OCI-M2 (cell line): Measurements from ENCODE around the gene PDE5A.
"Not testable (repeated sequence)": the region's sequence is repeated elsewhere in the genome, so short reads cannot be mapped to it uniquely, and the experiment has no call there.

Experiments
- DNase-seq: peaks from one replicate; lab custom pipeline; 2025; ENCODE audit not compliant: unreplicated experiment; lab: John Stamatoyannopoulos, UW

The PDE5A gene

DNA sequence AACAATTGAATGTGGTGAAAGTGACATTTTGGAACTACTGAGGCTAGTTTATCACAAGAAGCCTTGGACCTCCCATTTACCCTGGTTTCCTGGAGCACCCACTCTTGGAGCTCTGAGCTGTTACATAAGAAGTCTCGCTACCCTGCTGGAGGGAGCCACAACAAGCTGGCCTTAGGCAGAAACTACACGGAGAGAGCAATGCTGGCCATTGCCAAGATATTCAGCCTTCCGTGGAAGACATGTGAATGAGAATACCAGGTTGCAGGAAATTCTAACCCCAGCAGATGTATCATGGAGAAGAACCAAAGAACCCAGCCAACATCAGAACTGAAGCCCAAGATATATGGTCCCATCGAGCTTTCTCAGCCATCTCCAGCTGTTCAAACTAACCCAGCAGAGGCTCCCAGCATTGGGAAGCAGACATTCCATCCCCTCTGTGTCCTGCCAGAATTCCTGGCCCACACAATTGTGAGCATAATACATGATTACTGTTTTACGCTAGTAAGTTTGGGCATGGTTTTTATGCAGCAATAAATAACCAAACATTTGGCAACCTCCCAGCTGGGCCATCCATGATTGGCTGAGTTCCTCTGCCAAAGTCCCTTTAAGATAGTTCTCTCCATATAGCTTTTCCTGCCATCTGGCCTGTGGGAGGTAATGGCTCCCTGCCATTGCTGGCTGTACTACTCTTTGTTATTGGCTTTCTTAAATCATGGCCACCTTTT is 17.9 kb upstream of the PDE5A start:
- no peak for DNase-seq

GRCh38 chr4:119643306-119644042 is 14.9 kb upstream of the PDE5A start:
- DNase-seq = no peak

- DNase-seq = no peak
These were observed 13.2 kb upstream of the PDE5A start for GRCh38 chr4:119641765-119642164.

DNA sequence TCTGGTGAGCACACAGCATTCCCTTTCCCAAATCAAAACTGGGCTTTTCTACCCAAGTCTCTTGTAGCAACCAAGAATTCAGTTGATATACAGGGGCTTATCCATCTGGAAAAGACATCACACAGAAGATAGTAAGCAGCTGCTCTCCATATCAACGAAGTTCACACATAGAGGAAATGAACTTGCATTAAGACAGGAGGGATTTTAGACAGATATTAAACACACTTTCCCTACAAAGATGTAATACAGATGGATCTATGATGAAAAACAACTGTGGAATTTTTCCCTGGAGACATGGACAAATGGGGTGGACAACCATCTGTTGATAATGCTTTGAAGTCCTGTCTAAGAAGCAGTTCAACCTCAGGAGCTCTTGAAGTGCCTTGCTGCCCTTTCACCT is 9.8 kb upstream of the PDE5A start:
- DNase-seq = no peak

- not testable (repeated sequence) for DNase-seq
These were observed 8.2 kb upstream of the PDE5A start for GRCh38 chr4:119636851-119637250.

DNA sequence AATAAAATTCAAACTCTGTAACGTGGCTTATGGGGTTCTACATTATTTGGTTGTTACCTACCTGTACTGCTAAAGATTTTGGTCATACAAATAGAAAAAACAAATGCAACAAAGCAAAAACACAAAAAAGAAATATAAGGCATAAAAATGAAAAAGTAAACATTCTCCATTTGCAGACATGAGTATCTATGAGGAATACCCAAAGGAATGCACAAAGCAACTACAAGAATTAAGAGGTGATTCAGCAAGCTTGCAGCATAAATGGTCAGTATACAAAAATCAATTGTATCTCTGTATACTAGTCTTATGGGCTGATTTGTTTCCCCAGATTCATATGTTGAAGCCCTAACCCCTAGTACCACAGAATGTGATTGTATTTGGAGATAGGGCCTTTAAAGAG is 3.6 kb upstream of the PDE5A start:
- no peak for DNase-seq

GRCh38 chr4:119629142-119629471 is 503 bp upstream of the PDE5A start:
- no peak for DNase-seq

DNA sequence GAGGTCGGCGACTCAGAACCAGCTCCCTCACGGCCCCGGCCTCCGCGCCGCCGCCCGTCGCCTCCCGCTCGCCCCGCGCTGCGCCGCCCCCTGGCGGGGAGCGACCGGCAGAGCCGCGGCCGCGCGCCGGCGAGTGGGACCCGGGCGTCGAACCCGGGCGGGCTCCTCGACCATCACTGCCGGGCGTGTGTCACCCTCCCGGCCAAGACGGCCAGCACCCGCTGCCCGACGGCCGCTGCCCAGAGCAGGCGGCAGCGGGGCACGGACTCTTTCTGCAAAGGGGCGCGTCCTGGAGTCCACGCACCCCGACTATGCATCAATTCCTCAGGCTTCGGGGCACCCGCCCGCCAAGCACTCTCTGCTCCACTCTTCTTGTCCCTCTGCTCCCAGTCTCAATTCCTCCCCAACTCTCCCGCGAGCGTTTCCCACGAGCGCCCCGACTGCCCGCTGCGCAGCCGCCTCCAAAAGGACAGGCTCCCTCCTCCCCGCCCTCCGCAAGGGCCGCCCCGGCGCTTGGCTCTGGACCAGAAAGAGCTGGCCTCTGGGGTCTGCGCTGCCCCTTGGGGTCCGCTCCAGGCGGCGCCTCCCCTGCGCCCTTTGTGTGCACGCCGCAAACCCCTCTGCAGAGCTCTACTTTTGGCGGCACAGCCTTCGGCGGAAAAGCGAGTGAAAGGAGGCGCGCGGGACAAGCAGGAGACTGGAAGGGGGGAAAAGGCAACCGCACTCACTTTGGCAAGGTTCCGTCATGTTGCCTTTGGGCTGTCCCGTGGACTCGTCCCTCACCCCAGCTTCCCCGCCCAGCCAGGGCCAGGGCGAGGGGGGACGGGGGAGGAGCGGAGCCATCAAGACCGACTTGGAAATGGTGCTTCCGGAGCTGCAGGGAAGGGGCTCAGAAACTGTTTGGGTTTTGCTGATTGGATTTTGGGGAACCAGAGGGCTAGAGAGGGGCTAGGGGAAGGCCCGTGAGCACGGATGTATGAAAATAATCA is 1.0 kb downstream of the PDE5A start:
- no peak for DNase-seq

DNA sequence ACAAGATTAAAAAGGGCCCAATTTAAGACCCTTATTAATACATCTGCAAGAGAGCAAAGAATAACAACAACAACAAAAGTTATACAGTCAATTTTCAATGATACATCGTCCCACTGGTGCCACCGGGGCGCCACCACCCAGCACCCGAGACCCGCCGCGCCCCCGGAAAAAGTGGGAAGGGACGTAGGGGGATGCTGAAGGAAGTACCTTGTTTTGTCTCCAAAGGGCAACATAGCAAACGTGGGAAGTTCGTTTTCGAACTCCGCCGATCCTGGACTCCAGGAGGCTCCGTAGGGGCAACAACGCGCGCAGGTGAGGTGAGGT is 1.7 kb downstream of the PDE5A start:
- no peak for DNase-seq

- DNase-seq = no peak
These were observed 2.2 kb downstream of the PDE5A start for GRCh38 chr4:119626420-119626819.

GRCh38 chr4:119625761-119626160 is 2.8 kb downstream of the PDE5A start:
- DNase-seq = no peak

GRCh38 chr4:119624356-119624755 is 4.2 kb downstream of the PDE5A start:
- DNase-seq = no peak

DNA sequence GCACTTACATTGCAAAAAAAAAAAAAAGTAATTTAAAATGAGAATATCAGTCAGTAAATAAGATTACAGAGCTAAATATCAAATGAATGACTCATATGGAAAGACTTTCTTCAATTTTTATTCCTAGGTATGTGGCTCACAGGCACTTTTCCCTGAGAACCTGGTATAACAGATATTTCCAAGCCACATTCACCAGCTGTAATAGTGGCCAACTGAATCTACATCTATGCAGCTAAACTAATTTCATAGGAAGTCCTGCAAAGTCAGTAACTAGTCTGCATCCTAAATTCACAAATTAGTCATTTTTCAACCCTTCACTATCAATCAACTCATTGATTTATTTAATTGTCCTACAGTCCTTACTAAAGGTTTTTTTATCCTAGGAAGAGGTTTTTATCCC is 5.6 kb downstream of the PDE5A start:
- DNase-seq = no peak

- no peak for DNase-seq
These were observed 13.4 kb downstream of the PDE5A start for GRCh38 chr4:119615068-119615719.

DNA sequence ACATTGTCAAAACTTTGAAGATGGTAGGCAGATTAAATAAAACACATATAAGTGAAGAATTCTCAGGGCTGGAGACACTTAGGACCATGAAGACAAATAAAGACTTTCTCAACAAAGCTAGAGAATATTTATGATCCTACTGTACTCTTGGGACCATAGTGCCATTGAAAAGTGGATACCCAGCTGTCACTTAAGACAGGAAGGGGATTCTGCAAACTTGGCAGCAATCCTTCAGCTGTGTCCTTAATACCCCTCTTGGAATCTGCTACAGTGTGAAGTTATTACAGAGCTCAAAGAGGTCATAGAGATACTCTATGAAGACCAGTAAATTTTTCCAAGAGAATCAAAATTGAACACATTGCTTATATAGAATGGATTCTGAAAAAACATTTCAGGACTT is 24.3 kb downstream of the PDE5A start:
- no peak for DNase-seq

DNA sequence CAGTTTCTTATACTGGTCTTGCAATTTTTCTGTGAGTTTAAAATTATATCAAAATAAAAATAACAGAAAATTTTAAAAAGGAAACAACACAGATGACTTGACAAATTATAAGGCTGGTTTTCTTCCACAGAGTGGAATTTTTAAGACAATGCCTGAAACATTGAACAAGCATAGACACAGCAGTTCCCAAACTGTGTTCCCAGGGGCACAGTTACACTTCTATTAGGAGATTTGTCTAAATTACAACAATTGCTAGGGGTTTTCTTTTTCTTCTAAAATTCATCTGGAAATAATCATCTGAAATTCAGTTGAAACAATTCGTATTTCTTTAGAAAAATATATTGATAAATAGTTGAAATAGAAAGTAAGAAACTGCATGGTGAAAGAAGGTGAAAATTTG is 26.2 kb downstream of the PDE5A start:
- DNase-seq = no peak

DNA sequence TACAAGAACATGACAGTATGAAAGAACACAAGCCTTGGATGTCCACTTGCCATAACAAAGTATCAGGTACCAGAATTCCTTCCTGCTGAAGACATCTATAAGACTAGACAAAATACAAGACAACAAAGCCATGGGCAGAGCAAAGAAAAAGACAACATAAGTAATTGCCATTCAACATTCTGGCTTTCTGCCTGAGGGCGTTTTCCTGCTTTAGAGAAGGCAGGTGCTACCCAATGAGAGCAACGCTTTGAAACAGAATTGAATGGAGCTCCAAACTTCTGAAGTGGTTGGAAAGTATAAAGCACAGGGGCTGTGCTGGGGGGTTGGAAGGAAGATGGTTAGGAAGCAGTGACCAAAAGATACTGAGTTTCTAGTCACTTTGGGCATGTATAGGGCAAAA is 30.1 kb downstream of the PDE5A start:
- no peak for DNase-seq

- no peak for DNase-seq
These were observed 31.2 kb downstream of the PDE5A start for GRCh38 chr4:119597377-119597776.

DNA sequence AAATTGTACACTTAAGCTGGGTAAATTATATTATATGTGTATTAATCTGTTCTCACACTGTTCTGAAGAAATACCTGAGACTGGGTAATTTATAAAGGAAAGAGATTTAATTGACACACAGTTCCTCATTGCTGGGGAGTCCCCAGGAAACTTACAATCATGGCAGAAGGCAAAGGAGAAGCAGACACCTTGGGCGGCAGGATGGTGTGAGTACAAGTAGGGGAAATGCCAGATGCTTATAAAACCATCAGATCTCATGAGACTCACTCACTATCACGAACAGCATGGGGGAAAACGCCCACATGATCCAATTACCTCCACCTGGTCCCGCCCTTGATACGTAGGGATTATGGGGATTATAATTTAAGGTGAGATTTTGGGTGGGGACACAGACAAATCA is 34.9 kb downstream of the PDE5A start:
- DNase-seq = no peak

GRCh38 chr4:119592830-119593229 is 35.8 kb downstream of the PDE5A start:
- no peak for DNase-seq

DNA sequence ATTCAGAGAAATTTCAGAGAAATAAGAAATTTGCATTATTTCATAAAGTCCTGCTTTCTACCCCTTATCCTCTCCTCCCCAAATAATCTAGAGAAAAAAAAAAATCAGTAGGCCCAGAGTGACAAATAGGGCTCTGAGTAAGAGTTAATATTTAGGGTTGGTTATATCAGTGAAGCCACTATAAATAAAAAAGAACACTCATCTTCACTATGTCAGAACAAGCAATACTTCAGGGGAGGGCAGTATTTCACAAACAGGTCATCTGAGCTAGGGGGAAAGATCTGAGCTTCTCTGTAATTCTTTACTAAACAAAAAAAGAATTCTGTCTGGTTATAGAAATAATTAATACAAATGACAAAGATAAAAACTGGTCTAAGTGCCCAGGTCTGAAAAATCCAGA is 39.4 kb downstream of the PDE5A start:
- no peak for DNase-seq
